Trophoblast cell (in vitro differentiated cells and primary cell): Measurements from ENCODE around the gene CFAP70.
A peak's percentile ranks its signal among the peaks of the same experiment; 100 is the strongest.

ENCODE experiments used
- DNase-seq, 2 donors: peaks; one replicate each; pipeline ENCODE4 v3.0.0-alpha.2; 2016
- H2AFZ ChIP-seq: 2 replicates; pipeline ENCODE4 v1.6.1; 2013; ENCODE audit warnings: low read length, moderate library complexity, mild to moderate bottlenecking; ENCODE audit not compliant: insufficient read depth, poor library complexity
- H2AK5ac ChIP-seq: 2 replicates; pipeline ENCODE4 v1.6.1; 2013; ENCODE audit warnings: mild to moderate bottlenecking, low read length
- H2BK120ac ChIP-seq: 2 replicates; pipeline ENCODE4 v1.6.1; 2013; ENCODE audit warnings: low read length, mild to moderate bottlenecking, moderate library complexity; ENCODE audit not compliant: insufficient read depth, poor library complexity
- H2BK12ac ChIP-seq: 2 replicates; pipeline ENCODE4 v1.6.1; 2013; ENCODE audit warnings: mild to moderate bottlenecking, low read length, moderate library complexity
- H2BK5ac ChIP-seq: 2 replicates; pipeline ENCODE4 v1.6.1; 2013; ENCODE audit warnings: low read length, low read depth, moderate library complexity, mild to moderate bottlenecking; ENCODE audit not compliant: poor library complexity
- H3K14ac ChIP-seq: 2 replicates; pipeline ENCODE4 v1.6.1; 2013; ENCODE audit warnings: mild to moderate bottlenecking, low read length
- H3K18ac ChIP-seq: 2 replicates; pipeline ENCODE4 v1.6.1; 2013; ENCODE audit warnings: mild to moderate bottlenecking, low read length
- H3K23ac ChIP-seq: 2 replicates; pipeline ENCODE4 v1.6.1; 2013; ENCODE audit warnings: low read length
- H3K27ac ChIP-seq: 2 replicates; pipeline ENCODE4 v1.5.1; 2013; ENCODE audit warnings: low read depth, mild to moderate bottlenecking, inconsistent platforms, low read length, moderate library complexity
- H3K27me3 ChIP-seq: 2 replicates; pipeline ENCODE4 v1.6.1; 2013; ENCODE audit warnings: inconsistent platforms, mild to moderate bottlenecking, low read length, moderate library complexity; ENCODE audit not compliant: insufficient read depth
- H3K36me3 ChIP-seq, 2 experiments: 1 replicate in 1 of 2; 2 replicates in 1 of 2; pipeline ENCODE4 v1.6.1; 2013; ENCODE audit warnings: low read length in 2 of 2, mild to moderate bottlenecking in 2 of 2, moderate library complexity in 1 of 2; ENCODE audit not compliant: insufficient read depth in 2 of 2, control insufficient read depth in 1 of 2
- H3K4ac ChIP-seq: 2 replicates; pipeline ENCODE4 v1.6.1; 2013; ENCODE audit warnings: low read depth, mild to moderate bottlenecking, low read length, moderate library complexity
- H3K4me1 ChIP-seq, 2 experiments: 1 replicate in 1 of 2; 2 replicates in 1 of 2; pipeline ENCODE4 v1.6.1; 2013; ENCODE audit warnings: low read length in 2 of 2, mild to moderate bottlenecking in 2 of 2, moderate library complexity in 1 of 2; ENCODE audit not compliant: insufficient read depth in 2 of 2, control insufficient read depth in 1 of 2
- H3K4me2 ChIP-seq: 2 replicates; pipeline ENCODE4 v1.6.1; 2013; ENCODE audit warnings: inconsistent platforms, mild to moderate bottlenecking, low read length, moderate library complexity
- H3K4me3 ChIP-seq: 2 replicates; pipeline ENCODE4 v1.5.1; 2013; ENCODE audit warnings: mild to moderate bottlenecking, low read depth, low read length, inconsistent platforms
- H3K79me1 ChIP-seq: one replicate; pipeline ENCODE4 v1.6.1; 2013; ENCODE audit warnings: low read length
- H3K79me2 ChIP-seq: 2 replicates; pipeline ENCODE4 v1.6.1; 2013; ENCODE audit warnings: low read length, mild to moderate bottlenecking; ENCODE audit not compliant: control insufficient read depth, insufficient read depth, poor library complexity
- H3K9ac ChIP-seq: 2 replicates; pipeline ENCODE4 v1.6.1; 2013; ENCODE audit warnings: mild to moderate bottlenecking, low read length
- H3K9me3 ChIP-seq: 2 replicates; pipeline ENCODE4 v1.6.1; 2013; ENCODE audit warnings: low read depth, mild to moderate bottlenecking, control low read depth, inconsistent platforms, low read length; ENCODE audit not compliant: insufficient read depth
- H4K12ac ChIP-seq: 2 replicates; pipeline ENCODE4 v1.6.1; 2013; ENCODE audit warnings: low read depth, mild to moderate bottlenecking, low read length, moderate library complexity
- H4K8ac ChIP-seq: 2 replicates; pipeline ENCODE4 v1.6.1; 2013; ENCODE audit warnings: low read depth, mild to moderate bottlenecking, low read length, moderate library complexity
- H4K91ac ChIP-seq: one replicate; pipeline ENCODE4 v1.6.1; 2013; ENCODE audit warnings: low read depth, mild to moderate bottlenecking, low read length, moderate library complexity
- WGBS: extraction: QIAGEN DNeasy Blood & Tissue Kit; methylation state at CpG from one replicate; pipeline ENCODE4 v1.1.7; 2013; ENCODE audit warnings: missing lambda C conversion rate; ENCODE audit not compliant: insufficient read length, insufficient coverage; ENCODE audit errors: extremely low coverage; 5-methylcytosine and 5-hydroxymethylcytosine counted together

The CFAP70 gene

DNA sequence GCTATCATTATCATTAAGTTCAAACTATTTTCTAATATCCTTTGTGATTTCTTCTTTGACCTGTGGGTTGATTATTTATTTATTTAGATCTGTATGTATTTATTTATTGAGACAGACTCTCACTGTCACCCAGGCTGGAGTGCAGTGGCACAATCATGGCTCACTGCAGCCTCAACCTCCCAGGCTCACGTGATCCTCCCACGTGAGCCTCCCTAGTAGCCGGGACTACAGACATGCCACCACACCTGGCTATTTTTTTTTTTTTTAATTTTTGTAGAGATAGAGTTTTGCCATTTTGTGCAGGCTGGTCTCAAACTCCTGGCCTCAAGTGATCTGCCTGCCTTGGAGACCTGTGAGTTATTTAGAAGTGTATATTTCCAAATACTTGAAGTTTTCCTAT is 77.6 kb downstream of the CFAP70 start:
- H3K36me3 ChIP-seq: no peaks in the 10 kb centered on the region

DNA sequence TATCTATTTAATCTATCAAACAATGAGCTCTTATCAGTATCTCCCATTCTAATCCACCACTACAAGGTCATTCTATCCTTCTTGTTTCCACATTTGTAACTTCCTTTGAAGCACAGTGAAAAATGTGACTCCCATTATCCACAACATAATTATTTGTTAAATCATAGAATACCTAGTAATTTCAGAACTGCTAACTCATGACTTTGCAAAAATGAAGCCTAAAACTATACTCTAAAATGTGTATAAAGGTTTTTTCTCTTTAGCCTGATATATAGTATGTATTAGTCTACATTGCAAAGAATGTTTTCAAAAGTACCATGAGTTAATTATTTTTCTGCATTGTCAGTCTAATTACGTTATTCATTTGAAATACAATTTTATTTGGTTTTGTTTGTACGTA is 94.2 kb downstream of the CFAP70 start:
- H2AFZ ChIP-seq: no peak overlapping the region
- H2BK12ac ChIP-seq: no peak overlapping the region
- DNase-seq: no peak
- H3K4me2 ChIP-seq: no peak overlapping the region
- H3K79me2 ChIP-seq: no peaks in the 10 kb centered on the region
- H3K36me3 ChIP-seq: no peaks in the 10 kb centered on the region
- H3K14ac ChIP-seq: no peak overlapping the region
- H3K9ac ChIP-seq: no peak overlapping the region
- H3K27me3 ChIP-seq: no peaks in the 10 kb centered on the region
- no peaks in the 10 kb centered on the region for H3K4me1 ChIP-seq
- H3K23ac ChIP-seq: no peak overlapping the region
- no peak overlapping the region for H2AK5ac ChIP-seq
- no peak overlapping the region for H3K4me3 ChIP-seq
- H3K18ac ChIP-seq: no peak overlapping the region
- H4K12ac ChIP-seq: no peak overlapping the region
- H4K8ac ChIP-seq: no peak overlapping the region
- H4K91ac ChIP-seq: no peak overlapping the region
- H3K4ac ChIP-seq: no peak overlapping the region
- H3K27ac ChIP-seq: no peak overlapping the region
- no peak overlapping the region for H2BK120ac ChIP-seq
- H3K79me1 ChIP-seq: no peaks in the 10 kb centered on the region
- H3K9me3 ChIP-seq: no peaks in the 10 kb centered on the region
- H2BK5ac ChIP-seq: no peak overlapping the region
- WGBS: no CpG with 5 or more reads among the region's 2 CpGs

More for the DNA sequence above, 77.6 kb downstream of the CFAP70 start:
- no peak overlapping the region for H2BK5ac ChIP-seq
- H3K27ac ChIP-seq: no peak overlapping the region
- no CpG with 5 or more reads among the region's 3 CpGs for WGBS
- H4K8ac ChIP-seq: no peak overlapping the region
- no peaks in the 10 kb centered on the region for H3K79me1 ChIP-seq
- H3K4me1 ChIP-seq: no peaks in the 10 kb centered on the region
- H3K79me2 ChIP-seq: no peaks in the 10 kb centered on the region
- no peak overlapping the region for H4K12ac ChIP-seq
- H2BK120ac ChIP-seq: no peak overlapping the region
- no peak overlapping the region for H2BK12ac ChIP-seq
- no peak overlapping the region for H3K23ac ChIP-seq
- H3K9ac ChIP-seq: no peak overlapping the region
- H2AK5ac ChIP-seq: no peak overlapping the region
- H3K4ac ChIP-seq: no peak overlapping the region
- H2AFZ ChIP-seq: no peak overlapping the region
- no peaks in the 10 kb centered on the region for H3K9me3 ChIP-seq
- H3K14ac ChIP-seq: no peak overlapping the region
- DNase-seq: no peak
- H3K4me2 ChIP-seq: no peak overlapping the region
- H3K18ac ChIP-seq: no peak overlapping the region
- no peak overlapping the region for H3K4me3 ChIP-seq
- no peak overlapping the region for H4K91ac ChIP-seq
- no peaks in the 10 kb centered on the region for H3K27me3 ChIP-seq

DNA sequence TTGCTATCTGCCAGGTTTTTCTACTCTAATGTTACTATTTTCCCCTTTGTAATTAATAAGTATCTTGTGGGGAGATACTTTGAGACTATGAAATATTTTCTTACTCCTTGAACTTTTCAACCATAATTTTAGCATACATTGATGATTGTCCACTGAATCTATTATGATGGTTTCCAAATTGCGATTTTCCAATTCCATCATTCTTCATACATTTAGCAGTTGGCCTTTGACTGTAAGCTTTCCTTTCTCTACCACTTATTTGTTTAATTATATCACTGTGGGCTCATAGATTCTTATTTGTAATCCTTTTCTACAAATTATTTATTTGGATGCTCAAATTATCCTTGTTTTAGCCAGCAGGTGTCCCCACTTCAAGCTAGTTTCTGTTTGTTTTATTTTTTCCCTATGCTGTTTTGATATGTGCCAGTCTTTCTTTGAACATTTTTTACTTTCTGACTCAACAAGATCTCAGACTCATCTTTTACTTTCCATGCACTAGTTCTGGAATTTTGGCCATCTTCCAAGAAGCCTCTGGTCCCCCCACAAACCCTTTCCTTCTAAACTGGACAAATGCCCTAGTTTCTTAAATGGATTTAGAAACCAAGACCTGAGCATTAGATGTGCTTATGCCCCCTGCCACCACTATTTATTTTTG is 94.8 kb downstream of the CFAP70 start:
- Histone ChIP-seq H3K9me3 (no peaks in the 10 kb centered on the region), H3K9ac (no peak overlapping the region), H3K79me2 (no peaks in the 10 kb centered on the region), H3K4me1 (no peaks in the 10 kb centered on the region), H4K91ac (no peak overlapping the region), H4K8ac (no peak overlapping the region), H2BK120ac (no peak overlapping the region), H3K27me3 (no peaks in the 10 kb centered on the region), H2AFZ (no peak overlapping the region), H4K12ac (no peak overlapping the region), H3K14ac (no peak overlapping the region), H3K27ac (no peak overlapping the region), H3K4me2 (no peak overlapping the region), H3K4ac (no peak overlapping the region), H2BK5ac (no peak overlapping the region), H2AK5ac (no peak overlapping the region), H3K36me3 (no peaks in the 10 kb centered on the region), H3K23ac (no peak overlapping the region), H3K4me3 (no peak overlapping the region), H2BK12ac (no peak overlapping the region), H3K79me1 (no peaks in the 10 kb centered on the region), H3K18ac (no peak overlapping the region)
- DNase-seq: peak in 1 of 2 donors; percentile 43
- no CpG with 5 or more reads among the region's 1 CpG for WGBS

DNA sequence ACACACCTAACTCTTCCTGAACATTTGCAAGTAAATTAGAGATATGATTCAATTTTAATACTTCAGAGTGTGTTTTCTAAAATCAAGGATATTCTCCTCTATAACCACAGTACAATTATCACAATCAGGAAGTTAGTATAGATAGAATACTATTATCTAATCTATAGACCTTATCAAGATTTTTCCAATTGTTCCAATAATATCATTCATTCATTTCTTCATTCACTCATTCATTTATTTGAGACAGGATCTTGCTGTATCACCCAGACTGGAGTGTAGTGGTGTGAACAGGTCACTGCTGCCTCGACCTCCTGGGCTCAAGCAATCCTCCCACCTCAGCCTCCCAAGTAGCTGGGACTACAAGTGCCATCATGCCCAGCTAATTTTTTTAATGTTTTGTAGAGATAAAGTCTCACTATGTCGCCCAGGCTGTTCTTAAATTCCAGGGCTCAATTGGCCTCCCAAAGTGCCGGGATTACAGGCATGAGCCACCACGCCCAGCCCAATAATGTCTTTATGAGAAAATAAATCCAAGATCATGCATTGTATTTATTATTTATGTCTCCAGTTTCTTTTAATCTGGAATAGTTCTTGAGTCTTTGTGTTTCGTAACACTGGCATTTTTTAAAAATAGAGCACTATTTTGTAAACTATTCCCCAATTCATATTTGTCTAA is 95.6 kb downstream of the CFAP70 start:
- Histone ChIP-seq H4K12ac (no peak overlapping the region), H2AFZ (no peak overlapping the region), H3K4me1 (no peaks in the 10 kb centered on the region), H2AK5ac (no peak overlapping the region), H3K4ac (no peak overlapping the region), H4K8ac (no peak overlapping the region), H3K27me3 (no peaks in the 10 kb centered on the region), H3K27ac (no peak overlapping the region), H3K9me3 (no peaks in the 10 kb centered on the region), H3K18ac (no peak overlapping the region), H3K4me2 (no peak overlapping the region), H3K79me1 (no peaks in the 10 kb centered on the region), H3K14ac (no peak overlapping the region), H3K9ac (no peak overlapping the region), H3K36me3 (no peaks in the 10 kb centered on the region), H2BK12ac (no peak overlapping the region), H4K91ac (no peak overlapping the region), H3K79me2 (no peaks in the 10 kb centered on the region), H3K4me3 (no peak overlapping the region), H2BK120ac (no peak overlapping the region), H3K23ac (no peak overlapping the region), H2BK5ac (no peak overlapping the region)
- DNase-seq: peak; percentile 3 to 66
- no CpG with 5 or more reads among the region's 5 CpGs for WGBS
